ENCODE data around the gene SMIM24. TPM values are rescaled to one million over a fixed set of nuclear protein-coding genes. Genes with fewer than 3 reads are reported as not detected.
"Not testable (repeated sequence)": the region's sequence is repeated elsewhere in the genome, so short reads cannot be mapped to it uniquely, and the experiment has no call there.

Gene SMIM24
- polyA plus RNA-seq (2013, experiment 1 of 2): 0.18 TPM
- not detected for polyA plus RNA-seq (2013, experiment 2 of 2)

DNA sequence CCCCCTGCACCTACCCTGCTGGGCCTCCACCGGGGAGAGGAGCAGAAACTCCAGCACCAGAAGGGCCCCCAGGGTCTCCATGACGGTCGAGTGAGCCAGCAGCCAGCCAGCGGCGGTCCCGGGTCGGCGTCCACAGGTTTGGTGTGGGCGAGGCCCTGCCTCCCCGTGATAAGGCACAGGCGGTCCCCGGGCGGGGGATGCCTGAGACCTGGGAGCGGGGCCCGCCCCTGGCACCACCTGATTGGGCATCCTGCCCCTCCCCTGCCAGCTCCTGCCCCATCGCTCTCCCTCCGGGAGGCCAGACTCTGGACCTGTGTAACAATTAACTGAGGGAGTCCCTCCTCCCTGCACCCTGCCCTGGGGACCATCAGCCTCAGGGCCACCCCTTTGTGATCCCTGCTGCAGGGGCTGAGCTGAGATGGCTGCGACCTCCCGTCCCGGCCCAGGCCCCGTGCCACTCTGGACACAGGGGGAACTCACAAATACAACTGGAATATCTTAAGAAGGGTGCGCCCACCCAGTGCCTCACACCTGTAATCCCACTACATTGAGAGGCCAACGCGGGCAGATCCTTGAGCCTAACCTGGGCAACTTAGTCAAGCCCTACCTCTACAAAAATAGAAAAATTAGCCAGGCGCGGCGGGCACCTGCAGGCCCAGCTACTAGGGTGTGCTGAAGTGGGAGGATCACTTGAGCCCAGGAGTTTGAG lies at the start of gene SMIM24:
Gene SMIM24, minus strand, starts transcription at position 143 of the 709 bp plus-strand sequence. Its CDS starts 62 bp downstream, at position 81.
- no peak within 1 kb of the TSS for H3K4me3 ChIP-seq (ENCODE audit: insufficient read depth in 1 of 2, low read depth in 1 of 2, low read length in 2 of 2)
- peaks cover 6% of the 10 kb centered on the region for H3K4me1 ChIP-seq (ENCODE audit: control insufficient read depth, insufficient read depth, low read depth, low read length)
- H3K4ac ChIP-seq (ENCODE audit: low read depth in 1 of 2, low read length in 2 of 2): no peak within 1 kb of the TSS
- no peaks in the 10 kb centered on the region for H3K9me3 ChIP-seq (ENCODE audit: control insufficient read depth, low read length)
- H3K18ac ChIP-seq (ENCODE audit: low read depth in 1 of 2, low read length in 2 of 2): no peak within 1 kb of the TSS
- H3K14ac ChIP-seq (ENCODE audit: low read length in 2 of 2): no peak within 1 kb of the TSS
- H4K8ac ChIP-seq (ENCODE audit: low read length): no peak within 1 kb of the TSS
- no peak within 1 kb of the TSS for H3K27ac ChIP-seq (ENCODE audit: low read length, poor library complexity, severe bottlenecking)
- no peak within 1 kb of the TSS for H3K4me2 ChIP-seq (ENCODE audit: low read length, poor library complexity, severe bottlenecking)
- 51% methylated on average over 24 of the region's 27 CpGs for WGBS
- peaks cover 29 to 74% of the 10 kb centered on the region in 2 experiments for H3K27me3 ChIP-seq (ENCODE audit: control insufficient read depth in 1 of 2, insufficient read depth in 1 of 2, low read length in 2 of 2)
- H3K23ac ChIP-seq (ENCODE audit: low read length in 2 of 2): no peak within 1 kb of the TSS
- H2BK120ac ChIP-seq (ENCODE audit: low read depth, low read length): no peak within 1 kb of the TSS
- no peak within 1 kb of the TSS for H2BK15ac ChIP-seq (ENCODE audit: low read depth, poor library complexity, severe bottlenecking)
- no peak within 1 kb of the TSS for H2AK5ac ChIP-seq (ENCODE audit: low read length, severe bottlenecking)
- no peak within 1 kb of the TSS for H2BK12ac ChIP-seq (ENCODE audit: low read length in 2 of 2)
- no peak within 1 kb of the TSS for H3K9ac ChIP-seq (ENCODE audit: low read length)
- H3K36me3 ChIP-seq (ENCODE audit: control insufficient read depth in 1 of 2, insufficient read depth in 2 of 2, low read depth in 1 of 2, low read length in 2 of 2): no peaks in the 10 kb centered on the region
- no peak within 1 kb of the TSS for H2AFZ ChIP-seq (ENCODE audit: low read depth, low read length)
- H4K91ac ChIP-seq (ENCODE audit: low read length): no peak within 1 kb of the TSS
- H3K79me1 ChIP-seq (replicated peaks; ENCODE audit: low read length, poor library complexity, severe bottlenecking): no peaks in the 10 kb centered on the region
- DNase-seq: no peak
- no peak within 1 kb of the TSS for H2BK5ac ChIP-seq (ENCODE audit: low read depth, low read length, poor library complexity, severe bottlenecking)

GRCh38 chr19:3529299-3529698 lies 49.0 kb upstream of the SMIM24 start:
- WGBS: 100% methylated on average over 7 of the region's 7 CpGs
- not testable (repeated sequence) for H2BK5ac ChIP-seq (ENCODE audit: low read depth, low read length, poor library complexity, severe bottlenecking); H3K4me3 ChIP-seq (ENCODE audit: insufficient read depth in 1 of 2, low read depth in 1 of 2, low read length in 2 of 2); DNase-seq; H3K27ac ChIP-seq (ENCODE audit: low read length, poor library complexity, severe bottlenecking); H3K23ac ChIP-seq (ENCODE audit: low read length in 2 of 2); H2BK120ac ChIP-seq (ENCODE audit: low read depth, low read length); H4K91ac ChIP-seq (ENCODE audit: low read length); H2AFZ ChIP-seq (ENCODE audit: low read depth, low read length); H3K9me3 ChIP-seq (ENCODE audit: control insufficient read depth, low read length); H3K4me2 ChIP-seq (ENCODE audit: low read length, poor library complexity, severe bottlenecking); H2BK12ac ChIP-seq (ENCODE audit: low read length in 2 of 2); H3K4me1 ChIP-seq (ENCODE audit: control insufficient read depth, insufficient read depth, low read depth, low read length); H2AK5ac ChIP-seq (ENCODE audit: low read length, severe bottlenecking); H3K14ac ChIP-seq (ENCODE audit: low read length in 2 of 2); H4K8ac ChIP-seq (ENCODE audit: low read length); H3K18ac ChIP-seq (ENCODE audit: low read depth in 1 of 2, low read length in 2 of 2); H3K4ac ChIP-seq (ENCODE audit: low read depth in 1 of 2, low read length in 2 of 2); H2BK15ac ChIP-seq (ENCODE audit: low read depth, poor library complexity, severe bottlenecking); H3K9ac ChIP-seq (ENCODE audit: low read length); H3K27me3 ChIP-seq (ENCODE audit: control insufficient read depth in 1 of 2, insufficient read depth in 1 of 2, low read length in 2 of 2)
- H3K36me3 ChIP-seq (ENCODE audit: control insufficient read depth in 1 of 2, insufficient read depth in 2 of 2, low read depth in 1 of 2, low read length in 2 of 2): peaks cover 71 to 88% of the 10 kb centered on the region in 2 experiments
- H3K79me1 ChIP-seq (replicated peaks; ENCODE audit: low read length, poor library complexity, severe bottlenecking): peaks cover 36% of the 10 kb centered on the region

DNA sequence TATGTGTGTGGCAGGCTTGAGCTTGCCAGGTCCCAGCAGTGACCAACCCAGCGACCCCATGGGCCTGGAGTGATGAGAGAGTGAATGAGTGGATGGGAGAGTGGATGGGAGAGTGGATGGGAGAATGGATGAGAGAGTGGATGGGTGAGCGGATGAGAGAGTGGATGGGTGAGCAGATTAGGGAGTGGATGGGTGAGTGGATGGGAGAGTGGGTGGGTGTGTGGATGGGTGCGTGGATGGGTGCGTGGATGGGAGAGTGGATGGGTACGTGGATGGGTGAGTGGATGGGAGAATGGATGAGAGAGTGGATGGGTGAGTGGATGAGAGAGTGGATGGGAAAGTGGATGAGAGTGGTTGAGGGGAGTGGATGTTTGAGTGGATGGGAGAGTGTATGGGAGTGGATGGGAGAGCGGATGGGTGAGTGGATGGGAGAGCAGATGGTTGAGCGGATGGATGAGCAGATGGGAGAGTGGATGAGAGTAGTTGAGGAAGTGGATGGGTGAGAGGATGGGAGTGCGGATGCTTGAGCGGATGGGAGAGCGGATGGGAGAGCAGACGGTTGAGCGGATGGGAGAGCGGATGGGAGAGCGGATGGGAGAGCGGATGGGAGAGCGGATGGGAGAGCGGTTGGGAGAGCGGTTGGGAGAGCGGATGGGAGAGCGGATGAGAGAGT lies 48.4 kb upstream of the SMIM24 start:
- no peak overlapping the region for H2BK12ac ChIP-seq (ENCODE audit: low read length in 2 of 2)
- no peaks in the 10 kb centered on the region for H3K27me3 ChIP-seq (ENCODE audit: control insufficient read depth in 1 of 2, insufficient read depth in 1 of 2, low read length in 2 of 2)
- H3K14ac ChIP-seq (ENCODE audit: low read length in 2 of 2): no peak overlapping the region
- H3K23ac ChIP-seq (ENCODE audit: low read length in 2 of 2): no peak overlapping the region
- no peak overlapping the region for H3K4me3 ChIP-seq (ENCODE audit: insufficient read depth in 1 of 2, low read depth in 1 of 2, low read length in 2 of 2)
- no peak overlapping the region for H2AFZ ChIP-seq (ENCODE audit: low read depth, low read length)
- H2BK120ac ChIP-seq (ENCODE audit: low read depth, low read length): no peak overlapping the region
- no peaks in the 10 kb centered on the region for H3K9me3 ChIP-seq (ENCODE audit: control insufficient read depth, low read length)
- no peak overlapping the region for H2BK5ac ChIP-seq (ENCODE audit: low read depth, low read length, poor library complexity, severe bottlenecking)
- no peak overlapping the region for H3K18ac ChIP-seq (ENCODE audit: low read depth in 1 of 2, low read length in 2 of 2)
- H3K36me3 ChIP-seq (ENCODE audit: control insufficient read depth in 1 of 2, insufficient read depth in 2 of 2, low read depth in 1 of 2, low read length in 2 of 2): peaks cover 71 to 88% of the 10 kb centered on the region in 2 experiments
- no peak overlapping the region for H4K91ac ChIP-seq (ENCODE audit: low read length)
- WGBS: 97% methylated on average over 20 of the region's 20 CpGs
- H3K4me1 ChIP-seq (ENCODE audit: control insufficient read depth, insufficient read depth, low read depth, low read length): peaks cover 8% of the 10 kb centered on the region
- no peak for DNase-seq
- no peak overlapping the region for H3K9ac ChIP-seq (ENCODE audit: low read length)
- H3K27ac ChIP-seq (ENCODE audit: low read length, poor library complexity, severe bottlenecking): no peak overlapping the region
- H3K4me2 ChIP-seq (ENCODE audit: low read length, poor library complexity, severe bottlenecking): no peak overlapping the region
- peaks cover 41% of the 10 kb centered on the region for H3K79me1 ChIP-seq (replicated peaks; ENCODE audit: low read length, poor library complexity, severe bottlenecking)
- H4K8ac ChIP-seq (ENCODE audit: low read length): no peak overlapping the region
- H2BK15ac ChIP-seq (ENCODE audit: low read depth, poor library complexity, severe bottlenecking): no peak overlapping the region
- H2AK5ac ChIP-seq (ENCODE audit: low read length, severe bottlenecking): no peak overlapping the region
- no peak overlapping the region for H3K4ac ChIP-seq (ENCODE audit: low read depth in 1 of 2, low read length in 2 of 2)

GRCh38 chr19:3528080-3528479 lies 47.8 kb upstream of the SMIM24 start:
- H2BK5ac ChIP-seq (ENCODE audit: low read depth, low read length, poor library complexity, severe bottlenecking): no peak overlapping the region
- no peak overlapping the region for H2BK15ac ChIP-seq (ENCODE audit: low read depth, poor library complexity, severe bottlenecking)
- H4K8ac ChIP-seq (ENCODE audit: low read length): no peak overlapping the region
- no peak overlapping the region for H3K14ac ChIP-seq (ENCODE audit: low read length in 2 of 2)
- H3K9me3 ChIP-seq (ENCODE audit: control insufficient read depth, low read length): no peaks in the 10 kb centered on the region
- H2BK120ac ChIP-seq (ENCODE audit: low read depth, low read length): no peak overlapping the region
- H3K27ac ChIP-seq (ENCODE audit: low read length, poor library complexity, severe bottlenecking): no peak overlapping the region
- H2BK12ac ChIP-seq (ENCODE audit: low read length in 2 of 2): no peak overlapping the region
- H2AFZ ChIP-seq (ENCODE audit: low read depth, low read length): no peak overlapping the region
- peaks cover 42% of the 10 kb centered on the region for H3K79me1 ChIP-seq (replicated peaks; ENCODE audit: low read length, poor library complexity, severe bottlenecking)
- H3K9ac ChIP-seq (ENCODE audit: low read length): no peak overlapping the region
- H3K27me3 ChIP-seq (ENCODE audit: control insufficient read depth in 1 of 2, insufficient read depth in 1 of 2, low read length in 2 of 2): no peaks in the 10 kb centered on the region
- no peak for DNase-seq
- no peak overlapping the region for H2AK5ac ChIP-seq (ENCODE audit: low read length, severe bottlenecking)
- WGBS: 98% methylated on average over 14 of the region's 14 CpGs
- no peak overlapping the region for H3K4me3 ChIP-seq (ENCODE audit: insufficient read depth in 1 of 2, low read depth in 1 of 2, low read length in 2 of 2)
- peaks cover 70 to 88% of the 10 kb centered on the region in 2 experiments for H3K36me3 ChIP-seq (ENCODE audit: control insufficient read depth in 1 of 2, insufficient read depth in 2 of 2, low read depth in 1 of 2, low read length in 2 of 2)
- no peak overlapping the region for H3K18ac ChIP-seq (ENCODE audit: low read depth in 1 of 2, low read length in 2 of 2)
- H3K4me2 ChIP-seq (ENCODE audit: low read length, poor library complexity, severe bottlenecking): no peak overlapping the region
- H3K4me1 ChIP-seq (ENCODE audit: control insufficient read depth, insufficient read depth, low read depth, low read length): peaks cover 8% of the 10 kb centered on the region
- no peak overlapping the region for H3K4ac ChIP-seq (ENCODE audit: low read depth in 1 of 2, low read length in 2 of 2)
- H3K23ac ChIP-seq (ENCODE audit: low read length in 2 of 2): no peak overlapping the region
- H4K91ac ChIP-seq (ENCODE audit: low read length): no peak overlapping the region
